GM12864 (cell line): ENCODE results near the gene TRIO.

Source experiments
- DNase-seq: peaks from one replicate; pipeline ENCODE4 v3.0.0-alpha.2; 2011; ENCODE audit warnings: low read depth
- H3K4me3 ChIP-seq: 2 replicates; pipeline ENCODE4 v1.5.1; 2011; ENCODE audit warnings: mild to moderate bottlenecking, low read depth, low read length, control low read depth
- CTCF ChIP-seq: IDR thresholded peaks from 2 replicates; pipeline ENCODE4 v1.5.1; 2011; ENCODE audit warnings: low read depth, mild to moderate bottlenecking, moderate library complexity, low read length, control low read depth, inconsistent platforms; ENCODE audit errors: missing control alignments

Gene TRIO

GRCh38 chr5:14513266-14513665 is 370.1 kb downstream of the TRIO start:
- TF ChIP-seq CTCF: no peak
- H3K4me3 ChIP-seq: no peak overlapping the region
- no peak for DNase-seq

GRCh38 chr5:14516901-14517300 is 373.8 kb downstream of the TRIO start:
- no peak for TF ChIP-seq CTCF
- DNase-seq: no peak
- H3K4me3 ChIP-seq: no peak overlapping the region

- no peak overlapping the region for H3K4me3 ChIP-seq
- no peak for TF ChIP-seq CTCF
- no peak for DNase-seq
Measured at GRCh38 chr5:14518638-14519037, 375.5 kb downstream of the TRIO start.

- TF ChIP-seq CTCF: no peak
- DNase-seq: no peak
- H3K4me3 ChIP-seq: no peak overlapping the region
Measured at GRCh38 chr5:14521748-14522147, 378.6 kb downstream of the TRIO start.

GRCh38 chr5:14522721-14523120 is 379.6 kb downstream of the TRIO start:
- no peak for TF ChIP-seq CTCF
- DNase-seq: no peak
- H3K4me3 ChIP-seq: no peak overlapping the region

GRCh38 chr5:14523243-14524034 is 380.3 kb downstream of the TRIO start:
- no peak for DNase-seq
- no peak for TF ChIP-seq CTCF
- no peak overlapping the region for H3K4me3 ChIP-seq

- TF ChIP-seq CTCF: no peak
- no peak overlapping the region for H3K4me3 ChIP-seq
- DNase-seq: no peak
Measured at GRCh38 chr5:14525397-14525796, 382.3 kb downstream of the TRIO start.
